HG03097 (cell line): Measurements from ENCODE around the gene LAG3.

Source experiments
- ATAC-seq: cut with Tn5 transposase; IDR thresholded peaks from one replicate; pipeline ENCODE4 v1.9.1; 2021; ENCODE audit not compliant: unreplicated experiment, low FRiP score

LAG3 gene

GRCh38 chr12:6821591-6822425 lies 49.5 kb downstream of the LAG3 start, which contains the start of gene GPR162:
GPR162 (plus strand) TSS chr12:6821821; CDS start chr12:6823899, 2,078 bp downstream.
- no peak for ATAC-seq

DNA sequence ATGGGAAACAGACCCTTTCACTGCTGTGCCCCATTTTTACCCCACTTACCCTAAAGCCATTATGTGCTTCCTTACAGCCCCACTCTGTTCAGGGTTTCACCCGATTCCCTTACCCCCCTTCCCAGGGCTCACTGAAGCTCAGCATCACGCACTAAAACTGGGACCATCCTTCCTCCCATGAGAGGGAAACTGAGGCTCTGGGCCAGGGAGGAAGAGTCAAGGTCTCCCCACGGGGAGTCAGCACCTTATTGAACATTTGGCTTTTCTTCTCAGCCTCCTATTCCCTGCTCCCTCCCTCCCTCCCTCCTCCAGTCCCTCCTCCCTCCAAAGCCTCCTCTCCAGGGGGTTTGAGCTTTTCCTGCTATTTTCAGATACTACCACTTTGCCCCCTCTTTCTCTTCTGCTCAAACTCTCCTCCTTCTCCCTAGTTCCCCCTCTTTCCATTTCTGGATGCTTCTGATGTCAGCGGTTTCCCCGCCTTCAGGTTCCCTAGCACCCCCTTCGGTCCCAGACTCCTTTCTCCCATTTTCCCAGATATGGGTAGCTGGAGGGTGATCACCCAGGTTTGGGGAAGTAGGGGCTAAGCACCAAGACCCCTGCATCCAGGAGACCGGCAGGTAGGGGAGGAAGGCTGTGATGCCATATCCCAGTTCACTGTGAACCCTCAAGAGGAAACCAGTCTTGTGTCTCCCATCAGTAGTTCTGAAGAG lies 50.3 kb downstream of the LAG3 start:
- ATAC-seq = no peak

DNA sequence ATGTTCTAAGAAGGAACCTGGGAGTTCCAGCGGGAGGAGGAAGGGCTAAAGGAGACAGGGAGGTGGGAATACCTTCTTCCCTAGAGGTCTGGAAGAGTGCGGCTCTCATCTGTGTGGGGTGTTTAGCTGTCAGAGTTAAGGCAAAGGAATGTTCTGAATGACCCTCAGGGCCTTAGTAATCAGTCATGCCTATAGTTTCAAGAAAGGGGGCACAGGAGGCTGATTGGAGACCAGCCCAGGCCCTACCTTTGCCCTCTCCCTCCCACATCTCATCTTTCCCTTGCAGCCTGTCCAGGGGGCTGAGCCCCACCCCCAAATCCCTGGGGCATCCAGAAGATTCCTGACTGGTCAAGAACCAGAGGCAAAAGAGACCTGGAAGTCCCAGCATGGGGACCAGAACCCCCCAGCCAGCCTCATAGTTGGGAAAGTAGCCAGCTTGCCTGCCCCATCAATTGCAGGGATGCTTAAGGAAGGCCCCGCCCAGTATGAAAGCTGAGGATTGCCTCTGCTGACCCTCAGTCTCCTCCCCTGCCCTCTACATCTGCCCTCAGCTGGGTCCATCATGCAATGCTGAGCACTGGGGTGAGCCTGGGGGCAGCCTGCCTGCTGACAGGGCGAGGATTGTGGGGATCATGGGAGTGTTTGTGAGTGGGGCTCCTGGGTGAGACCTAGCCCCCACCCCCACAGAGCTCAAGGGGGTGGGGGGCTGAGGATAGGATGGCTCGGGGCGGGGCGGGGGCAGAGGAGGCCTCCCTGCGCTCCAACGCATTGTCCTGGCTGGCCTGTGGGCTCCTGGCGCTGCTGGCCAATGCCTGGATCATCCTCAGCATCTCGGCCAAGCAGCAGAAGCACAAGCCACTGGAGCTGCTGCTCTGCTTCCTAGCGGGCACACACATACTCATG lies 51.1 kb downstream of the LAG3 start:
- no peak for ATAC-seq

GRCh38 chr12:6824085-6824775 lies 51.9 kb downstream of the LAG3 start:
- no peak for ATAC-seq

DNA sequence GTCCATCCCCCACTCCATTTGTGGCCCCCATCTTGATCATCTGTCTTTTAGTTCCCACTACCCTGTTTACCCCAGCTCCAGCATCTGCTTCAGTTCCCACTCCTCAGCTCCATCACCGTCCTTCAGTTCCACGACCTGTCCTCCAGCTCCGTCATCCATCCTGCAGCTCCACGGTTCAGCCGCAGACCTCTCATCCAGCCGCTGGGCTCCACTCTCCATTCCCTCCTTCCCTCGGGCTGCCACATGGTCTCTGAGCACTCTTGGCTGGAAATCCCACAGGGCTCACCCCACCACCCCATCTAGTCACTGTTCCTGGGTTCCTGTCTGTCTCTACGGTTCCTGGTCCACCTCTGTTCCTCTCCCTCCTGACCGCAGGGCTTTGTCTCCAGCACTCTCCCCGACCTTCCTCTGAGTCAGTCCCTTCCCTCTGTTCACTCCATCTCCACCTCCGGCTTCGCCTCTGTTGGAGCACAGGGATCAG lies 52.6 kb downstream of the LAG3 start:
- no peak for ATAC-seq

DNA sequence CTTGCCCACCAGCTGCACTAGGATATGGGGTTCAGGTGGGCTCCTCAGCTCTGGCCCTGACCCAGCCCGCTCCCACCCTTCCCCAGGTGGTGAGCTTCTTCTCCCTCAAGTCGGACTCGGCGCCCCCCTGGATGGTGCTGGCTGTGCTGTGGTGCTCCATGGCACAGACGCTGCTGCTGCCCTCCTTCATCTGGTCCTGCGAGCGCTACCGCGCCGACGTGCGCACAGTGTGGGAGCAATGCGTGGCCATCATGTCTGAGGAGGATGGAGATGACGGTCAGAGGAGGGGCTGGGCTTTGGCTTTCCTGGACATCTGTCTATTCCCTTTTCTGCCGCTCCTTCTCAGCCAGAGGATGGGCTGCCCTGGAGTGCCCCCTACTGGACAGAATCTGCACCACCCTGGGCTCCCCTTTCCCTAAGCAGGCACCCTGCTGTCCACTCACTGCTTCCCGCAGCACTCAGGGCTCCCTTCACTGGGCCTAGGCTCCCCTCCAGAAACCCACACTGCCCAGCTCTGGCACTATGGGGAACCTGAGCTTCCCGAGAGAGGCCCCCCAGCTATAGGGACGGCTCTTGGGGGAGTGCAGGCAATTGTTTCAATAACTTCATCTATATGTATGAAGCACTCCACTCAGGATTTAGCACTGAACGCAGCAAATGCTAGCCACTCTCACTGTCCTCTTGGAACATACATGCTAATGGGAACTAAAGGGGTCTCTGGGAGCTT lies 53.2 kb downstream of the LAG3 start:
- no peak for ATAC-seq

- no peak for ATAC-seq
These were observed 53.9 kb downstream of the LAG3 start for GRCh38 chr12:6826125-6826733.

- no peak for ATAC-seq
These were observed 54.6 kb downstream of the LAG3 start for GRCh38 chr12:6826734-6827436.

DNA sequence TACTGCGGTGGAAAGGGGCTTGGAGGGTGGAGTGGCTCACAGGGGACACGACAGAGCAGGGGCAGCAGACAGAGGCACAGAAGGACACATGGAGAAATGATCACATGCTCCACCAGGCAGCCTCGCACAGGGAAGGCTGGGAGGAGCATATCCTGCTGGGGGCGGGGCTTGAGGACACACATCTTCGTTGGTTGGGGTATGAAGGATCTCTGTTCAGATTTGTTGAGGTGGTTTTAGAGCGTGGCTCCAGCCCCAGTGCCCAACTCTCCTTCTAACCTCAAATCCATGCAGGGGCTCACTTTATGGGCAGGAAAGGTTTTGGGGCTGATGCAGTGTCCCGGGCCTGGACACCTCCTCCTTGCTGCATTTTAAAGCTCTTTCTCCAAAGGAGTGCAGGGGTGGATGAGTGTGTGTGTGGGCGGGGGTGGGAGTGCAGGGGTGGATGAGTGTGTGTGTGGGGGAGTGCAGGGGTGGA lies 55.2 kb downstream of the LAG3 start:
- ATAC-seq = no peak
